ENCODE data around the gene SLC43A3. TPM values are rescaled to one million over a fixed set of nuclear protein-coding genes. Genes with fewer than 3 reads are reported as not detected.

SLC43A3 gene
- total RNA-seq, 1 experiment from 2014 or later = 21.4 TPM

- Histone ChIP-seq H3K79me1 (ENCODE audit: insufficient read depth, low read depth, low read length, poor library complexity, severe bottlenecking) (no peaks in the 10 kb centered on the region), H3K18ac (ENCODE audit: insufficient read length, low read depth, low read length) (no peak overlapping the region), H3K79me2 (ENCODE audit: insufficient read depth, low read length) (no peaks in the 10 kb centered on the region), H3K4me2 (ENCODE audit: insufficient read depth, insufficient read length, low read length) (no peak overlapping the region), H3K23ac (ENCODE audit: insufficient read length, low read depth, low read length) (no peak overlapping the region), H3K4ac (ENCODE audit: low read depth, low read length) (no peak overlapping the region), H3T11ph (ENCODE audit: low read length) (no peak overlapping the region), H2BK20ac (ENCODE audit: low read depth, low read length, poor library complexity, severe bottlenecking) (no peak overlapping the region), H4K5ac (ENCODE audit: insufficient read length, low read depth, low read length) (no peak overlapping the region), H4K20me1 (ENCODE audit: control insufficient read depth, insufficient read depth, insufficient read length) (no peaks in the 10 kb centered on the region), H3K27me3 (ENCODE audit: insufficient read depth, low read length) (no peaks in the 10 kb centered on the region), H4K8ac (replicated peaks; ENCODE audit: insufficient read length, low read depth, low read length) (no peak overlapping the region), H2BK12ac (ENCODE audit: insufficient read length, low read depth, low read length) (no peak overlapping the region), H2BK15ac (ENCODE audit: low read depth, low read length) (no peak overlapping the region), H3K9ac (ENCODE audit: extremely low read depth, insufficient read length, low read length) (no peak overlapping the region), H3K14ac (ENCODE audit: insufficient read depth, low read length) (no peak overlapping the region), H3K9me3 (ENCODE audit: control insufficient read depth, low read depth, low read length) (no peaks in the 10 kb centered on the region), H2BK120ac (ENCODE audit: low read depth, low read length, poor library complexity, severe bottlenecking) (no peak overlapping the region), H3K56ac (ENCODE audit: insufficient read length, low read depth, low read length) (no peak overlapping the region), H2BK5ac (ENCODE audit: insufficient read length, low read length) (no peak overlapping the region), H2AK5ac (ENCODE audit: insufficient read length, low read length) (no peak overlapping the region), H3K4me1 (ENCODE audit: insufficient read depth, low read length) (no peaks in the 10 kb centered on the region), H2AFZ (ENCODE audit: low read length) (no peak overlapping the region), H3K23me2 (ENCODE audit: insufficient read length, low read depth, low read length, poor library complexity, severe bottlenecking) (no peaks in the 10 kb centered on the region), H4K91ac (ENCODE audit: insufficient read length, low read depth, low read length) (no peak overlapping the region), H3K27ac (ENCODE audit: insufficient read length, low read depth, low read length) (no peak overlapping the region)
- Mint-ChIP-seq H3K4me1 (peaks cover 30 to 36% of the 10 kb centered on the region in 2 experiments), H3K4me3 (no peak overlapping the region), H3K27ac (no peak overlapping the region), H3K27me3 (ENCODE audit: low read depth) (peaks cover 15% of the 10 kb centered on the region), H3K36me3 (ENCODE audit: insufficient read depth in 1 of 3, low read depth in 3 of 3) (no peaks in the 10 kb centered on the region), H3K9me3 (no peaks in the 10 kb centered on the region)
- no CpG with 5 or more reads among the region's 3 CpGs for WGBS (ENCODE audit: extremely low coverage, insufficient read length, low lambda C conversion rate)
- DNase-seq = no peak
- TF ChIP-seq CTCF (conservative IDR thresholded peaks at IDR 0.05) = no peak
Observed at GRCh38 chr11:57357310-57357709, 69.6 kb downstream of the SLC43A3 start.

Other genes with a start within 250 kb of the SLC43A3 start
- gene LRRC55, start 245.2 kb downstream of the SLC43A3 start, total RNA-seq (2021) = 0.90 and 1.0 TPM in 2 replicates
- gene APLNR, start 189.9 kb downstream of the SLC43A3 start, total RNA-seq (2021) = 0.37 and 0.39 TPM in 2 replicates
- 130 and 140 TPM in 2 replicates for gene TNKS1BP1, start 102.2 kb downstream of the SLC43A3 start, total RNA-seq (2021)
- gene SSRP1, start 91.2 kb downstream of the SLC43A3 start, total RNA-seq (2021) = 202 and 205 TPM in 2 replicates
- 0.15 and 0.22 TPM in 2 replicates for gene P2RX3, start 88.8 kb downstream of the SLC43A3 start, total RNA-seq (2021)
- not detected in 2 replicates for gene PRG3, start 46.0 kb downstream of the SLC43A3 start, total RNA-seq (2021)
- 0.31 TPM in 1 of 2 replicates, not detected in the other for gene PRG2, start 36.5 kb downstream of the SLC43A3 start, total RNA-seq (2021)
- gene RTN4RL2, start 33.4 kb upstream of the SLC43A3 start, total RNA-seq (2021) = 7.0 and 7.1 TPM in 2 replicates
- gene SLC43A1, start 88.6 kb upstream of the SLC43A3 start, total RNA-seq (2021) = 16.3 and 17.0 TPM in 2 replicates
- 126 and 130 TPM in 2 replicates for gene TIMM10, start 103.6 kb upstream of the SLC43A3 start, total RNA-seq (2021)
- 0.18 TPM in 1 of 2 replicates, not detected in the other for gene SMTNL1, start 110.5 kb upstream of the SLC43A3 start, total RNA-seq (2021)
- gene UBE2L6, start 140.6 kb upstream of the SLC43A3 start, total RNA-seq (2021) = 38.2 and 38.9 TPM in 2 replicates
- gene SERPING1, start 170.6 kb upstream of the SLC43A3 start, total RNA-seq (2021) = 35.2 and 37.9 TPM in 2 replicates
- gene YPEL4, start 222.8 kb upstream of the SLC43A3 start, total RNA-seq (2021) = 0.13 TPM in 1 of 2 replicates, not detected in the other
- gene CLP1, start 230.6 kb upstream of the SLC43A3 start, total RNA-seq (2021) = 35.5 and 37.4 TPM in 2 replicates
- gene ZDHHC5, start 241.0 kb upstream of the SLC43A3 start, total RNA-seq (2021) = 65.2 and 67.2 TPM in 2 replicates

Measured in H9 (cell line).